Bone marrow (tissue), 2 donors: Measurements from ENCODE around the gene GLB1L2.
"Not testable (repeated sequence)": the region's sequence is repeated elsewhere in the genome, so short reads cannot be mapped to it uniquely, and the experiment has no call there.

Experiments used
- DNase-seq, 2 donors: peaks; one replicate each; lab custom pipeline; 2025; lab: John Stamatoyannopoulos, UW

The GLB1L2 gene

DNA sequence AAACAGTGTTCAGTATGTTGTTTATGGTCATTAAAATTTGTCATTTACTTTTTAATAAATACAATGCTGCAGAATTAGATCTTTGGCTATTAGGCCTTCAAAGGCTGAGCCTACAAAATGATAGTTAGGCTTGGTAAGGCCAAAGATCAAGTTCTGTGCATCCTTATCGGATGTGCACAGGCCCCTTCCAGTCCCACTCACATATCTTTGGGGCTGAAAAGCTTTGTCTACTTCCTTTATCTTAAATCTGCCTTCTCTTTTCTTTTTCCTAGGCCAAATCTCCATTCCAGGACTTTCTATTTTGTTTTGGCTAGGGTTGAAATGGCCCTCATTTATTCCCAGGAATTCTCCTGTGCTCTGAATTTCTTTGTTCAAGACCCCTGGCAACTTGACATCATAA, 3.4 kb upstream of the GLB1L2 start:
- DNase-seq: no peak

- DNase-seq: no peak
Observed at GRCh38 chr11:134330611-134331353, 1.0 kb upstream of the GLB1L2 start.

DNA sequence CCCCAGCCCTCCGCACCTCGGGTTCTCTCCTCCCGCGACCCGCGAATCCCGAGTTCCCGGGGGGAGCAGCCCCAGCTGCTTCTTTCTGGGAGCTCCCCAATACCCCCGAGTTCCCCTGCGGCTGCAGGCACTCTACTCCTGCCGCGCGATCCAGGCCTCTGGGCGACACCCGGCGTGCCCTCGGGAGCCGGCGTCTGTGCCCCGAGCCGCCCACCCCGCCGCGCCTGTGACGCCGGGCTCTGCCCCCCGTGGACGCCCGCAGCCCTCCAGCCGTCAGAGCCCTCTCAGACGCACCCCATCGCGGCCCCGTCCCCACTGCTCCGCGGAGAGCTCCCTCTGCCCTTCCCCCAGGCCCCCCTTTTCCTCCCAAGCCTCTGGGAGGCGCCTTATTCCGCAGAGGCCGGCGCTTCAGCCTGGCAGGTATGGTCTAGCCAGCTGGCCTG, 422 bp downstream of the GLB1L2 start:
- DNase-seq: no peak

- no peak for DNase-seq
Observed at GRCh38 chr11:134332782-134333181, 994 bp downstream of the GLB1L2 start.

DNA sequence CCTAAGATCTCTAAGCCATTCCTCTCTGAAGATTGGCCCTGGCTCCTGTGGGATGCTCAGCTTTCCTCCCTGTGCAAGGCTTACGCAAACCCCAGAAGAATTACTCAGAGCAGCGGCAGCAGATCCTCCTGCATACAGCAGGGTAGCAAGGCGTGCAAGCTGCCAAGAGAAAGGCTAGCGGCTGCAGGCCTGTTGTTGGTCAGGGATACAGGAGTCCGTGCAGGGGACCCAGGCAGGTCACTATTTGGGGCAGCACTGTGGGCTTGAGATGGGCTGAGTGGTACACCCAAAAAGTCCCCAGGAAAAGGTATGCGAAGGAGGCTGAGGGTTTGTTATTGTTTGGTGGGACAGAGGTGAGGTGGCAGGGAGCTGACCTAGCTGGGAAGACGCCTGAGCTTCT, 1.5 kb downstream of the GLB1L2 start:
- DNase-seq: no peak

DNA sequence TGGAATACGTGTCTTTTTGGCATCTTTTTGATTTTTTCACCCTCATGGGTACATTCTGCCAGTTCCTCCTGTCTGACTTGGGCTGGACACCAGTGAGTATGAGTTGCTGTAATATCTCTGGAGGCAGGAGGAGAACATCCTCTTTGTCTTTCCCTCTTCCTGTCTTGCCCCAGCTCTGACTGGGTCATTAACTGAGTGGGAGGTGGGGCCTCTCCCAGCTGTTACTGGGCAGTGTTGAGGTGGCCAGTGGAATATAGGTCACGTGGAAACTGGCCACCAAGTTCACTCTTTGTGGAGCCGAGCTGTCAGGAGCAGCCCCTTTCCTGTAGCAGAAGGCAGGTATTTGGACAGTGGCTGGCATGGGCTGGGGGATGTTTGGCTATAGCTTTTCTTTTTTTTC, 2.2 kb downstream of the GLB1L2 start:
- no peak for DNase-seq

- no peak for DNase-seq
Observed at GRCh38 chr11:134334796-134335571, 3.2 kb downstream of the GLB1L2 start.

DNA sequence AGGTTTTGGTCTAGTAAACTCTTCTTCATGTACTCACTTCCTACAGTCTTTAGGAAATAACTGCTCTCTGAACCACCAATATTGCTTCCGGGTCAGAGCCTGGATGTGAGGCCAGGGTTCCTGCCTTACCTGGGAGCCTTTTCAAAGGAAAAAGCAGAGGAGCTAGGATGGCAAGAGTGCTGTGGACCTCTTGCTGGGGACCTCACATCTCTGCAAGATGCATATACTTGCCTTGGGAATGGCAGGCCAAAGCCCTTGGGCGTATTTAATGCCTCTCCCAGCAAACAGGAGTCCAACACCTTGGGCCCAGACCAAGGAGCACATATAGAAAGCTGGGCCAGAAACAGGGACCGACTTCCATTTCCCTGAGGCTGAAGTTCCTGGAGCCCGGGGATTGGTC, 5.3 kb downstream of the GLB1L2 start:
- DNase-seq: no peak

- DNase-seq: no peak
Observed at GRCh38 chr11:134338068-134338467, 6.3 kb downstream of the GLB1L2 start.

- DNase-seq: no peak
Observed at GRCh38 chr11:134338654-134339053, 6.9 kb downstream of the GLB1L2 start.

GRCh38 chr11:134339756-134340155, 8.0 kb downstream of the GLB1L2 start:
- no peak for DNase-seq

GRCh38 chr11:134340354-134340964, 8.7 kb downstream of the GLB1L2 start:
- DNase-seq: no peak

DNA sequence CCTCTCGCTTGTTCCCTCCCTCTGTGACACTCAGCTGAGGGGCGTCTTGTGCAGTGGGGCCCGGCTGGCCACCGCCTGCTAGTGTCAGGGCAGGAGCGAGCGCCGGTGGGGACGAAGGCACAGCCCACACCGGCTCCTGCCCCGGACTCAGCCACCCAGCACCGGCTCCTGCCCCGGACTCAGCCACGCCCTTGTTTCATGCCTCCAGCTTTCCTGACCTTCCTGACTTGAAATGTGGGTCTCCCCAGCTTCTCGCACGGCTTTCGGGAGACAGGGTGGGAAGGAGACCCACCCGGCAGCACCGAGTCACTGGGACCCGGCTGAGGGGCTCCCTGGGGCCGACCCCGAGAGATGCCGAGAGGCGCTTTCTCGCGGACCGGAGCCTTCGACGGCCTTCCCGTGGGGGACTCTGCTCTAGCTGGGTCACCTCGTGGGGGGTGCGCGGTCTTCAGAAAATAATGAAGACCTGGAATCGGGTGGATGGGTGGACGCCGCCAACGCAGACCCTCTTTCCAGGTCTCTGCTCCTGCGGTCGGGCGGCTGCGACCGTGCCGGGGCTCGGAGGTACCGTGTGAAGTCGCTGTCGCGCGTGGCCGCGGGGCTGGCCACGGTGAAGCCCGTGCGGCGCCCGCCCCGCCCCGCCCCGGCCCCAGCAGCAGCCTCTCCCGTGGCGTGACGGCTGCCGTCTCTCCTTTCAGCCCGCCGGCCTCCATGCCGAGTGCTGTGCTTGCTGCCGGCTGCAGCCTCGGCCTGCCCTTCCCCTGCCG, 10.2 kb downstream of the GLB1L2 start:
- no peak for DNase-seq

DNA sequence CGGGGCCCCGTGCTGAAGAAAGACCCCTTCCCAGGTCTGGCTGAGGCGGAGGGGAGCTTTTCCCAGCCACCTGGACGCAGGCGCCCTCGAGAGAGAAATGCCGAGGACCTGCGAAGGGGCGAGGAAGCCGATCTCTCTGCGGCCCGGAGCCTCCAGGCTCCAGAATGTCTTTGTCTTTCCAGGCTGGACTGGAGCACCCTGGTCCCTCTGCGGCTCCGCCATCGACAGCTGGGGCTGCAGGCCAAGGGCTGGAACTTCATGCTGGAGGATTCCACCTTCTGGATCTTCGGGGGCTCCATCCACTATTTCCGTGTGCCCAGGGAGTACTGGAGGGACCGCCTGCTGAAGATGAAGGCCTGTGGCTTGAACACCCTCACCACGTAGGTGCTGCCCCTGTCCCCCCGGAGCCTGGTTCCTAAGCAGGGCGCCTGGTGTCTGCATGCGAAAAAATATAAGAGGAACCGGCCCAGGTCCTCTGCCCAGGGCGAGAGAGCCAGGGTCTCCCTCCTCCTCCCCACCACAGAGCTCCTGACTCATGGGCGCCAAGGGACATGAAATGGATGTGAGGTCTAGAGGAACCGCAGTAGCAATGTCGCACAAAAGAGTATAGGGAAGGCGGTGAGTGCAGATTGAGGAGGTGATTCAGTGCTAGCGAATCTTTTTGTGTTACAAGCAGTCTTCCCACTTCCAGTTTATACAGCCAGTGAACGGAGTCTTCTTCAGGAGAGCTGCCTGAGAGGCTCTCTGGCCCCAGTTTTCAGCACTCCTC, 11.0 kb downstream of the GLB1L2 start:
- no peak for DNase-seq

DNA sequence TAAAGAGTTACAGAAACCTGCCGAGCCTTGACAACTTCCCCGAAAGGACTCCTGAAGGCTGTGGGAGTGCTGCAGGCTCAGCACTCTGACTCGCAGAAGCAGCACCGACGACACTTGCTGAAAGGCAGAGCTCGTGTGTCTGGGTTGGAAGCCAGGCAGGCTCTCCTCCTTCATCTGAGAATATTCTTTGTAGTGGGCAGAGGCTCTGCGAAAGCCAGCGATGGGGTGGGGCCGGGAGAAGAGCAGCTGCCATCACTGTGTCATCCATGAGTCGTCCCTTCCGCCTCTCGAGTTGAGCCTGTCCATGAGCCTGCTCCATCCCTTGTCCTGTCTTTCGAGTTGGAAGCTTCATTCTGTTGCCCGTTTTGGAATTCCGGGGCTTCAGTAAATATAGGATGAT, 11.9 kb downstream of the GLB1L2 start:
- DNase-seq: no peak

GRCh38 chr11:134344497-134345236, 12.9 kb downstream of the GLB1L2 start:
- DNase-seq: not testable (repeated sequence)

DNA sequence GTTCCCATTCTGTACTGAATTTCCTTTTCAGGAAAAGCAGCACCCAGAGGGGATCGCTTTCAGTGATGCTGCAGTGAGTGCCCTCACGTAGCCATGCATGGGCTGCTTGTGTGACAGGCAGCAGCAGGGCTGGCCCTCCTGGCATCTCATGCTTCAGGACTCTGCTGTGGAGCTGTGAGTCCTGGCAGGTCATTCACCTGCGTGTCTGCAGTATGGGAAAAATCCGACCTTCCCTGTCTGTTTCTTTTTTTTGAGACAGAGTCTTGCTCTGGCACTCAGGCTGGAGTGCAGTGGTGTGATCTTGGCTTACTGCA, 13.4 kb downstream of the GLB1L2 start:
- no peak for DNase-seq

DNA sequence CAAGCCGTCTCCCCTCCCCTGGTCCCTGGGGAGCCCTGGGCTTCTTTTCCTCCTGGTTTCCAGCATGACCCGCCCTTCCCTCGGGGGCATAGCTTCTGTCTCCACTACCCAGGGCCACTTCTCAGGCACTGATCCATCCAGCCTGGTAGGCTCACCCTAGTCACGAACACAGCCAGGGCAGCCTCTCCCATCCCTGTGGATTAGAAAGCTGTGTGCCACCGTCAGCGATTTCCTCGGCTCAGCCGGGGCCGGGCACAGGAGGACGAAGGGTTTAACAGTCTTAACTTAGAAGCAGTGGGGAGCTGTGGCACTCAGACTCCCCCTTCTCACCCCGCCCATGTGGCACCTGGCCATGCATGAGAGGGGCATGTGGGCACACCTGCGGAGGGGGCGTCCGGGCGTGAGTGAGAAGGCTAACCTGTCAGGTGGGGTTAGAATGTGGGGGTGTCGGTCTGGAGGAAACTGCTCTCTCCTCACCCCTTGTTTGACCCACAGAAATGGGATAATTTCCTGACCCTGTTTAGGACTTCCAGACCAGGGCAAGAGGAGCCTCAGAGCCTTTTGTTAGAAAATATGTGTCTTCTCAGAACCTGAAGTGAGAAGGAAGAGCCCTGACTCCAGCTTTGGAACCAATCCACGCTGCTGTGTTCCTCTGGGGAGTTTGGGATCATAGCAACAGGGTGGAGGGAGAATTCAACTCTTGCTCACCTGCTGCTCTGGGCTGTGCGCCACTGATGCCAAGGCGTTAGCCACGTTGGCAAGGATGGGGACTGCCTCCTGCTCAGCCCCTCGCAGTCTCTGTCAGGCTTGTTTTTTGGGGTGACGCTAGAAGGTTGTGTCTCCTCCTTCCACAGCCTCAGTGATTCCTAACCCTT, 14.6 kb downstream of the GLB1L2 start:
- DNase-seq: no peak

DNA sequence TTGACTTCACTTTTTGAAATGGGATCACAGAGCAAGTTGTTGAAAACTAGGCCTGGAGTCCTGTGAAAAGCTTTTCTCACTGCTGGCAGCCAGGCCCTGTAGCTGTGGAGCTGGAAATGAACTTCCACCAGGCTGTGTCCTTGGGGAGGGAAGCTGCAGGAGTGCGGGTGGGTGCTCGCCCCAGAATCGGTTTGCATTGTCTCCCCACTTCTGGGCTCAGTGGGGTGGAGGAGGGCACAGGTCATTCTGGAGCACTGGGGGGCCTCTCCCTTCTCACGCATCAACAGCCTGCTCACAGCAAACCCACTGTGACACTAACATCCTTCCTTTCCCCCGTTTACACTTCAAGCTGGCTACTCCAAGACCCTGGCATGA, 15.2 kb downstream of the GLB1L2 start:
- no peak for DNase-seq

- no peak for DNase-seq
Observed at GRCh38 chr11:134347441-134347840, 15.7 kb downstream of the GLB1L2 start.
